WTC11 (cell line): ENCODE measurements around the gene GRAMD2B. TPM values are rescaled to one million over a fixed set of nuclear protein-coding genes. Genes with fewer than 3 reads are reported as not detected.

Source experiments
- ATAC-seq: fragments of 200-7000 bp; cut with Tn5 transposase; 2 replicates; pipeline ENCODE4 v1.10.0; 2021; ENCODE audit warnings: mild to moderate bottlenecking, moderate library complexity
- CTCF ChIA-PET: fragments of 300-600 bp; sonication (Branson Sonifier 250); formaldehyde crosslinking; loops from one replicate; lab custom pipeline; 2021; ENCODE audit warnings: antibody characterized with exemption; lab: Charles Lee
- POLR2A ChIA-PET: fragments of 350-600 bp; sonication (Branson Sonifier 250); formaldehyde crosslinking; loops from one replicate; lab custom pipeline; 2021; ENCODE audit warnings: antibody characterized with exemption; lab: Charles Lee
- DNase-seq: peaks from one replicate; pipeline ENCODE4 v3.0.0; 2021; ENCODE audit warnings: low spot score
- H3K27ac Mint-ChIP-seq: 2 replicates; pipeline ENCODE4 v1.8.0; 2021; ENCODE audit warnings: mixed read lengths
- H3K27me3 Mint-ChIP-seq: 2 replicates; pipeline ENCODE4 v1.8.0; 2021; ENCODE audit warnings: low read depth, mild to moderate bottlenecking, moderate library complexity, mixed read lengths
- H3K36me3 Mint-ChIP-seq: 2 replicates; pipeline ENCODE4 v1.8.0; 2021; ENCODE audit warnings: mixed read lengths
- H3K4me1 Mint-ChIP-seq: 2 replicates; pipeline ENCODE4 v1.8.0; 2022; ENCODE audit warnings: mixed read lengths
- H3K4me3 Mint-ChIP-seq: 2 replicates; pipeline ENCODE4 v1.8.0; 2021; ENCODE audit warnings: mild to moderate bottlenecking, moderate library complexity, mixed read lengths
- H3K9me3 Mint-ChIP-seq: 2 replicates; pipeline ENCODE4 v1.8.0; 2021; ENCODE audit warnings: mixed read lengths
- AFF4 ChIP-seq: sonication (generic); formaldehyde crosslinking; IDR thresholded peaks from 2 replicates; pipeline ENCODE4 v1.8.1; 2023; ENCODE audit warnings: mild to moderate bottlenecking, missing genetic modification reagents, borderline replicate concordance
- E2F1 ChIP-seq: sonication (generic); formaldehyde crosslinking; IDR thresholded peaks from 2 replicates; pipeline ENCODE4 v1.8.0; 2022; ENCODE audit warnings: mild to moderate bottlenecking, missing genetic modification reagents
- ELF4 ChIP-seq: sonication (generic); formaldehyde crosslinking; IDR thresholded peaks from 2 replicates; pipeline ENCODE4 v1.8.1; 2022; ENCODE audit warnings: low read depth, mild to moderate bottlenecking, moderate library complexity, missing genetic modification reagents
- GRHL2 ChIP-seq: fragments of 250-450 bp; sonication (Bioruptor Pico); IDR thresholded peaks from 2 replicates; pipeline ENCODE4 v1.8.0; 2022; ENCODE audit warnings: mild to moderate bottlenecking, moderate library complexity; ENCODE audit not compliant: insufficient replicate concordance, severe bottlenecking
- HMGA2 ChIP-seq: fragments of 250-450 bp; sonication (Bioruptor Pico); IDR thresholded peaks from 2 replicates; pipeline ENCODE4 v1.4.0; 2021; ENCODE audit warnings: mild to moderate bottlenecking, moderate library complexity
- KAT7 ChIP-seq: sonication (generic); formaldehyde crosslinking; IDR thresholded peaks from 2 replicates; pipeline ENCODE4 v1.8.1; 2023; ENCODE audit warnings: missing genetic modification reagents, mild to moderate bottlenecking, borderline replicate concordance
- RELA ChIP-seq: sonication (generic); formaldehyde crosslinking; IDR thresholded peaks from 2 replicates; pipeline ENCODE4 v1.8.1; 2022; ENCODE audit warnings: missing genetic modification reagents, mild to moderate bottlenecking, borderline replicate concordance
- SMAD3 ChIP-seq: sonication (generic); formaldehyde crosslinking; IDR thresholded peaks from 2 replicates; pipeline ENCODE4 v1.8.0; 2022; ENCODE audit warnings: missing genetic modification reagents, mild to moderate bottlenecking, borderline replicate concordance
- USF1 ChIP-seq: sonication (generic); formaldehyde crosslinking; IDR thresholded peaks from 2 replicates; pipeline ENCODE4 v1.8.0; 2022; ENCODE audit warnings: mild to moderate bottlenecking, missing genetic modification reagents
- USF2 ChIP-seq: sonication (generic); formaldehyde crosslinking; IDR thresholded peaks from 2 replicates; pipeline ENCODE4 v1.8.1; 2023; ENCODE audit warnings: mild to moderate bottlenecking, missing genetic modification reagents, moderate library complexity
- ZNF317 ChIP-seq: sonication (generic); formaldehyde crosslinking; IDR thresholded peaks from 2 replicates; pipeline ENCODE4 v1.8.1; 2023; ENCODE audit warnings: low read depth, mild to moderate bottlenecking, moderate library complexity, missing genetic modification reagents, borderline replicate concordance
- total RNA-seq: library from RNA; stranded (reverse); gene quantifications from 3 replicates; pipeline ENCODE4 v1.2.3, GENCODE V29; 2021
- TF ChIP-seq, protein P1 (sequence below): fragments of 250-450 bp; sonication (Bioruptor Pico); IDR thresholded peaks from 2 replicates; pipeline ENCODE4 v1.9.0; 2021; ENCODE audit warnings: mild to moderate bottlenecking
- TF ChIP-seq, protein P2 (sequence below): sonication (generic); formaldehyde crosslinking; IDR thresholded peaks from 2 replicates; pipeline ENCODE4 v1.8.1; 2023; ENCODE audit warnings: mild to moderate bottlenecking, moderate library complexity, missing genetic modification reagents
- TF ChIP-seq, protein P3 (sequence below): fragments of 250-450 bp; sonication (Bioruptor Pico); IDR thresholded peaks from 2 replicates; pipeline ENCODE4 v2.1.2; 2022; ENCODE audit warnings: mild to moderate bottlenecking, moderate library complexity

The GRAMD2B gene
- total RNA-seq, 1 experiment from 2014 or later: 11.6 TPM

- Mint-ChIP-seq H3K36me3 (peaks cover 32% of the 10 kb centered on the region), H3K27me3 (no peaks in the 10 kb centered on the region), H3K4me1 (peaks cover 12% of the 10 kb centered on the region), H3K9me3 (0 out of 2 replicates have a peak, but pooled peaks cover 2% of the 10 kb centered on the region), H3K27ac (no peak overlapping the region), H3K4me3 (no peak overlapping the region)
- POLR2A ChIA-PET: no interaction called here
- ATAC-seq (peak; percentile 37; the same call in 1 of the 2 replicates), DNase-seq (peak; percentile 23)
- TF ChIP-seq, protein P1, sequence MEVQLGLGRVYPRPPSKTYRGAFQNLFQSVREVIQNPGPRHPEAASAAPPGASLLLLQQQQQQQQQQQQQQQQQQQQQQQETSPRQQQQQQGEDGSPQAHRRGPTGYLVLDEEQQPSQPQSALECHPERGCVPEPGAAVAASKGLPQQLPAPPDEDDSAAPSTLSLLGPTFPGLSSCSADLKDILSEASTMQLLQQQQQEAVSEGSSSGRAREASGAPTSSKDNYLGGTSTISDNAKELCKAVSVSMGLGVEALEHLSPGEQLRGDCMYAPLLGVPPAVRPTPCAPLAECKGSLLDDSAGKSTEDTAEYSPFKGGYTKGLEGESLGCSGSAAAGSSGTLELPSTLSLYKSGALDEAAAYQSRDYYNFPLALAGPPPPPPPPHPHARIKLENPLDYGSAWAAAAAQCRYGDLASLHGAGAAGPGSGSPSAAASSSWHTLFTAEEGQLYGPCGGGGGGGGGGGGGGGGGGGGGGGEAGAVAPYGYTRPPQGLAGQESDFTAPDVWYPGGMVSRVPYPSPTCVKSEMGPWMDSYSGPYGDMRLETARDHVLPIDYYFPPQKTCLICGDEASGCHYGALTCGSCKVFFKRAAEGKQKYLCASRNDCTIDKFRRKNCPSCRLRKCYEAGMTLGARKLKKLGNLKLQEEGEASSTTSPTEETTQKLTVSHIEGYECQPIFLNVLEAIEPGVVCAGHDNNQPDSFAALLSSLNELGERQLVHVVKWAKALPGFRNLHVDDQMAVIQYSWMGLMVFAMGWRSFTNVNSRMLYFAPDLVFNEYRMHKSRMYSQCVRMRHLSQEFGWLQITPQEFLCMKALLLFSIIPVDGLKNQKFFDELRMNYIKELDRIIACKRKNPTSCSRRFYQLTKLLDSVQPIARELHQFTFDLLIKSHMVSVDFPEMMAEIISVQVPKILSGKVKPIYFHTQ (CRISPR knock-in tag): no peak
- TF ChIP-seq, protein P2, sequence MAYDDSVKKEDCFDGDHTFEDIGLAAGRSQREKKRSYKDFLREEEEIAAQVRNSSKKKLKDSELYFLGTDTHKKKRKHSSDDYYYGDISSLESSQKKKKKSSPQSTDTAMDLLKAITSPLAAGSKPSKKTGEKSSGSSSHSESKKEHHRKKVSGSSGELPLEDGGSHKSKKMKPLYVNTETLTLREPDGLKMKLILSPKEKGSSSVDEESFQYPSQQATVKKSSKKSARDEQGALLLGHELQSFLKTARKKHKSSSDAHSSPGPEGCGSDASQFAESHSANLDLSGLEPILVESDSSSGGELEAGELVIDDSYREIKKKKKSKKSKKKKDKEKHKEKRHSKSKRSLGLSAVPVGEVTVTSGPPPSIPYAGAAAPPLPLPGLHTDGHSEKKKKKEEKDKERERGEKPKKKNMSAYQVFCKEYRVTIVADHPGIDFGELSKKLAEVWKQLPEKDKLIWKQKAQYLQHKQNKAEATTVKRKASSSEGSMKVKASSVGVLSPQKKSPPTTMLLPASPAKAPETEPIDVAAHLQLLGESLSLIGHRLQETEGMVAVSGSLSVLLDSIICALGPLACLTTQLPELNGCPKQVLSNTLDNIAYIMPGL (CRISPR knock-in tag): no peak
- TF ChIP-seq E2F1 (CRISPR knock-in tag) (no peak), SMAD3 (CRISPR knock-in tag) (no peak), HMGA2 (CRISPR knock-in tag) (no peak), GRHL2 (CRISPR knock-in tag) (no peak), RELA (no peak), ELF4 (CRISPR knock-in tag) (no peak), AFF4 (CRISPR knock-in tag) (no peak), USF2 (no peak), USF1 (no peak), KAT7 (CRISPR knock-in tag) (no peak), ZNF317 (CRISPR knock-in tag) (no peak)
- TF ChIP-seq, protein P3, sequence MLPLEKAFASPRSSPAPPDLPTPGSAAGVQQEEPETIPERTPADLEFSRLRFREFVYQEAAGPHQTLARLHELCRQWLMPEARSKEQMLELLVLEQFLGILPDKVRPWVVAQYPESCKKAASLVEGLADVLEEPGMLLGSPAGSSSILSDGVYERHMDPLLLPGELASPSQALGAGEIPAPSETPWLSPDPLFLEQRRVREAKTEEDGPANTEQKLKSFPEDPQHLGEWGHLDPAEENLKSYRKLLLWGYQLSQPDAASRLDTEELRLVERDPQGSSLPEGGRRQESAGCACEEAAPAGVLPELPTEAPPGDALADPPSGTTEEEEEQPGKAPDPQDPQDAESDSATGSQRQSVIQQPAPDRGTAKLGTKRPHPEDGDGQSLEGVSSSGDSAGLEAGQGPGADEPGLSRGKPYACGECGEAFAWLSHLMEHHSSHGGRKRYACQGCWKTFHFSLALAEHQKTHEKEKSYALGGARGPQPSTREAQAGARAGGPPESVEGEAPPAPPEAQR: no peak
- CTCF ChIA-PET: interaction anchor here (0.9 to 1.2 kb wide), 2 partner anchors 46 to 144 kb away, joined by 3 read pairs; no protein-coding TSS in a partner anchor
These were observed 69.7 kb downstream of the GRAMD2B start for GRCh38 chr5:126492939-126493338.
